ENCODE data around the gene KNDC1.

Gene KNDC1

GRCh38 chr10:133187091-133187905 is 27.3 kb downstream of the KNDC1 start:
- TF ChIP-seq, protein P1, sequence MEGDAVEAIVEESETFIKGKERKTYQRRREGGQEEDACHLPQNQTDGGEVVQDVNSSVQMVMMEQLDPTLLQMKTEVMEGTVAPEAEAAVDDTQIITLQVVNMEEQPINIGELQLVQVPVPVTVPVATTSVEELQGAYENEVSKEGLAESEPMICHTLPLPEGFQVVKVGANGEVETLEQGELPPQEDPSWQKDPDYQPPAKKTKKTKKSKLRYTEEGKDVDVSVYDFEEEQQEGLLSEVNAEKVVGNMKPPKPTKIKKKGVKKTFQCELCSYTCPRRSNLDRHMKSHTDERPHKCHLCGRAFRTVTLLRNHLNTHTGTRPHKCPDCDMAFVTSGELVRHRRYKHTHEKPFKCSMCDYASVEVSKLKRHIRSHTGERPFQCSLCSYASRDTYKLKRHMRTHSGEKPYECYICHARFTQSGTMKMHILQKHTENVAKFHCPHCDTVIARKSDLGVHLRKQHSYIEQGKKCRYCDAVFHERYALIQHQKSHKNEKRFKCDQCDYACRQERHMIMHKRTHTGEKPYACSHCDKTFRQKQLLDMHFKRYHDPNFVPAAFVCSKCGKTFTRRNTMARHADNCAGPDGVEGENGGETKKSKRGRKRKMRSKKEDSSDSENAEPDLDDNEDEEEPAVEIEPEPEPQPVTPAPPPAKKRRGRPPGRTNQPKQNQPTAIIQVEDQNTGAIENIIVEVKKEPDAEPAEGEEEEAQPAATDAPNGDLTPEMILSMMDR (IDR thresholded peaks at IDR 0.05; ENCODE audit: low read depth, low read length, missing control alignments) = no peak
- no peak for DNase-seq (ENCODE audit: low read depth)
- in situ Hi-C loops (cut with HindIII; ENCODE audit: low sequenced_read_pairs) = no loop called here

DNA sequence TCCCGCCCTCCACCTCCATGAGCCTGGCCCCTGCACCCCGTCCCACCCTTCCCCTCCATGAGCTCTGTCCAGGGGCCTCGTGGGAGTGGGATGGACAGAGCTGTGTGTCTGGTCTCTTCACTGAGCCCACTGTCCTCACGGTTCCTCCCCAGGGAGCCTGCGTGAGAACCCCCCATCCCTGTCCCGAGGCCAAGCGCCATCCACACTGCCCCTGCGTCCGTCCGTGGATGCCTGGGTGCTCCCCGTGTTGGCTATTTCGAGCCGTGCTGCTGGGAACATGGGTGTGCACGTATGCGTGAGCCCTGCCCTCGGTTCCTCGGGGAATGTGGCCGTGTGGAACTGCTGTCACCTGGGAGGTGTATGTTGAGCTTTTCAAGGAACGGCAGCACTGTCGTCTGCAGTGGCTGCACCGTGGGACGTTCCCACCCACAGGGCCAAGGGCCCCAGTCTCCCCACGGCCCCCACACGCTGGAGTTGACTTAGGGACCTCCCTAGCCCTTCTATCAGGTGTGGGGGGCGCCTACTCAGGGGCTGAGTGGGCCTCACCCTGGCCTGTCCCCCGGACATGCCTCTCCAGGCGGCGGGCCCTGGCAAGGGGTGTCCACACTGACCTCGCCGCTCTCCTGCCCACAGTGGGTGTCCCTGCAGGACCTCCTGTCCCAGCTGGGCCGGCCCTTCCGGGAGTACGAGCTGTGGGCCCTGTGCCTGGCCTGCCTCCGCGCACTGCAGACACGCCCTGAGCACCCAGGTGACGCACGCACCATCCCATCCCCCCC is 28.1 kb downstream of the KNDC1 start:
- TF ChIP-seq, protein P1 (IDR thresholded peaks at IDR 0.05; ENCODE audit: low read depth, low read length, missing control alignments) = no peak
- no peak for DNase-seq (ENCODE audit: low read depth)

More at GRCh38 chr10:133187091-133187905, 27.3 kb downstream of the KNDC1 start:
- no peak overlapping the region for H3K4me3 ChIP-seq (ENCODE audit: low read depth, low read length)

DNA sequence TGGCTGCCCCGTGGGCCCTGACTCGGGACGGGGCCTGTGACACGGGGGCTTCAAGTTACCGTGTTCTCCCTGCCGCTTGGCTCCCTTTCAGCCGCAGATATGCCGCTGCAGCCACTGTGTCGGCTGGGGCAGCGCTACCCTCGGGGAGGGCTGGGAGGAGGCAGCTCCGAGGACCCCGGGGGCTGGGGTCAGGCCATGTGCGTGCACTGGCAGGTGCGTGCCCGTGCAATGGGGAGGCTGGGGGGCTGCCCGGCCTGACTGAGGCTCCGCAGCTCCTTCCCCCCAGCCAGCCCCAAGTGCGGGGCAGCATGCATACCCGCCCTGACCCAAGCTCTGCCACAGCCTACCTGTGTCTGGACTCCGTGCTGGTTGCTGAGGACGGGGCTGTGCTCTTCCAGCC is 29.2 kb downstream of the KNDC1 start:
- TF ChIP-seq, protein P1 (IDR thresholded peaks at IDR 0.05; ENCODE audit: low read depth, low read length, missing control alignments) = no peak
- no peak for DNase-seq (ENCODE audit: low read depth)
- no peak overlapping the region for H3K4me3 ChIP-seq (ENCODE audit: low read depth, low read length)
- in situ Hi-C loops (cut with HindIII; ENCODE audit: low sequenced_read_pairs) = no loop called here

More for the DNA sequence above, 28.1 kb downstream of the KNDC1 start:
- no peak overlapping the region for H3K4me3 ChIP-seq (ENCODE audit: low read depth, low read length)
- in situ Hi-C loops (cut with HindIII; ENCODE audit: low sequenced_read_pairs) = no loop called here

DNA sequence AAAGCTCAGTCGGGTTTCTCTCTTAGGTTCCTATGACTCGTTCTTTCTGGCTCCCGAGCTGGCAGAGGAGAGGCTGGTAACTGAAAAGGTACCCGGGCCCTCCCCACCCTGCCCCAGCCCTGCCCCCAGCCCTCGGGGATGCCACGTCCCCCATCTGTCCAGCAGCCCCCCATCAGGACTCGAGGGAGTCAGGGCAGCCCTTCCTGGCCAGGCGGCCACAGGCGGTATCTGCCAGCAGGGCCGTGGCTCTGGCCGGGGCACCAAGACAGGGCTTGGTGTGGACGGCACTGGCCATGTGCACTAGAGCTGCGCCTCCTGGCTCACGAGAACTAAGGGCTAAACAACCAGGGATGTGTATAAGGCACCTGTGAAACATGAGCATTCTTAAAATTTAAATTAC is 29.7 kb downstream of the KNDC1 start:
- in situ Hi-C loops (cut with HindIII; ENCODE audit: low sequenced_read_pairs) = loop anchor here (10.0 kb wide), 1 partner anchor 45 kb away; no protein-coding TSS in a partner anchor
- H3K4me3 ChIP-seq (ENCODE audit: low read depth, low read length) = no peak overlapping the region
- TF ChIP-seq, protein P1 (IDR thresholded peaks at IDR 0.05; ENCODE audit: low read depth, low read length, missing control alignments) = no peak
- no peak for DNase-seq (ENCODE audit: low read depth)

DNA sequence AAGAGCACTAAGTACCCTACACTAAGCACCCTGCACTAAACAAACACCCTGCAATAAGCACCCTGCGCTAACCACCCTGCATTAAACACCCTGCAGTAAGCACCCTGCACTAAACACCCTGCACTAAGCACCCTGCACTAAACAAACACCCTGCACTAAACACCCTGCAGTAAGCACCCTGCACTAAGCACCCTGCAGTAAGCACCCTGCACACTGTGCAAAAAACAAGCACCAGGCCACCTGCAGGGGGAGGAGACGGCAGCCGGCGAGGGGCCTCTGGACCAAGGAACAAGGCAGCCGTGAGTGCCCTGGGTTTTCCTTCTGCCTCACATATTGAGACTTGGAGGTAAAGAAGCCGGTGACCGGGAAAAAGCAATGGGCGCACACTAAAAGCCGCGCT is 30.2 kb downstream of the KNDC1 start:
- DNase-seq (ENCODE audit: low read depth) = no peak
- H3K4me3 ChIP-seq (ENCODE audit: low read depth, low read length) = no peak overlapping the region
- TF ChIP-seq, protein P1 (IDR thresholded peaks at IDR 0.05; ENCODE audit: low read depth, low read length, missing control alignments) = no peak
- in situ Hi-C loops (cut with HindIII; ENCODE audit: low sequenced_read_pairs) = loop anchor here (10.0 kb wide), 1 partner anchor 45 kb away; no protein-coding TSS in a partner anchor

DNA sequence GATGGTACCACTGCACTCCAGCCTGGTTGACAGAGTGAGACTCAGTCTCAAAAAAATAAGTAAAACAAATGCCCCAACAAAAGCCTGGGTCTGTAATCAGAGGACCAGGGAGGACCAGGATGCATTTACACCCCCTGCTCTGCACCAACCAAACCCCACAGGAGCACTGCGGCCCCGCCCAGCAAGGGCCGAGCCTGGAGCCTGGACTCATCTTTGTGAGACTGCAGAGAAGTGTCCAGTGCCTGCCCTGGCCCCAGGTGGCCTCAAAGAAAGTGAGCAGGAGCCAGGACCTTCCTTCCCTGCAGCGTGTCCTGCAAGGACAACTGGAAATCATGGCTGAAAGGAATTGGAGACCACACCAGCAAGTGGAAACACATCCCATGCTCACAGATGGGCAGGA is 31.6 kb downstream of the KNDC1 start:
- H3K4me3 ChIP-seq (ENCODE audit: low read depth, low read length) = no peak overlapping the region
- in situ Hi-C loops (cut with HindIII; ENCODE audit: low sequenced_read_pairs) = loop anchor here (10.0 kb wide), 1 partner anchor 47 kb away; no protein-coding TSS in a partner anchor
- TF ChIP-seq, protein P1 (IDR thresholded peaks at IDR 0.05; ENCODE audit: low read depth, low read length, missing control alignments) = no peak
- no peak for DNase-seq (ENCODE audit: low read depth)

All from astrocyte of the cerebellum (primary cell).